HEK293T (cell line): ENCODE data around the gene CPLANE2.

Source experiments
- ARNT ChIP-seq: fragments of 450-650 bp; IDR thresholded peaks from 2 replicates; pipeline ENCODE4 v1.6.1; 2017; ENCODE audit warnings: mild to moderate bottlenecking
- BHLHE40 ChIP-seq: fragments of 450-650 bp; IDR thresholded peaks from 2 replicates; pipeline ENCODE4 v1.6.1; 2016; ENCODE audit warnings: mild to moderate bottlenecking, moderate library complexity, borderline replicate concordance
- FOXA1 ChIP-seq: fragments of 450-650 bp; IDR thresholded peaks from 2 replicates; pipeline ENCODE4 v1.6.1; 2016; ENCODE audit warnings: mild to moderate bottlenecking
- FOXK2 ChIP-seq: fragments of 450-650 bp; IDR thresholded peaks from 2 replicates; pipeline ENCODE4 v1.6.1; 2016; ENCODE audit warnings: mild to moderate bottlenecking
- FOXM1 ChIP-seq: fragments of 450-650 bp; IDR thresholded peaks from 2 replicates; pipeline ENCODE4 v1.6.1; 2017; ENCODE audit warnings: mild to moderate bottlenecking, borderline replicate concordance
- HDGF ChIP-seq: fragments of 450-650 bp; IDR thresholded peaks from 2 replicates; pipeline ENCODE4 v1.6.1; 2017; ENCODE audit warnings: antibody characterized with exemption, borderline replicate concordance
- L3MBTL2 ChIP-seq: fragments of 450-650 bp; conservative IDR thresholded peaks from 2 replicates; pipeline ENCODE4 v1.6.1; 2016; ENCODE audit warnings: mild to moderate bottlenecking
- LEF1 ChIP-seq: fragments of 450-650 bp; IDR thresholded peaks from 2 replicates; pipeline ENCODE4 v1.6.1; 2017; ENCODE audit warnings: mild to moderate bottlenecking, borderline replicate concordance
- NFRKB ChIP-seq: fragments of 450-650 bp; IDR thresholded peaks from 2 replicates; pipeline ENCODE4 v1.6.1; 2016; ENCODE audit warnings: mild to moderate bottlenecking, moderate library complexity
- PKNOX1 ChIP-seq: fragments of 450-650 bp; IDR thresholded peaks from 2 replicates; pipeline ENCODE4 v1.6.1; 2016
- SUZ12 ChIP-seq: fragments of 450-650 bp; IDR thresholded peaks from 2 replicates; pipeline ENCODE4 v1.6.1; 2016; ENCODE audit warnings: mild to moderate bottlenecking
- TARDBP ChIP-seq: fragments of 450-650 bp; IDR thresholded peaks from 2 replicates; pipeline ENCODE4 v1.6.1; 2016

- TF ChIP-seq L3MBTL2 (no peak), NFRKB (no peak), HDGF (no peak), BHLHE40 (no peak), ARNT (no peak), TARDBP (no peak), LEF1 (no peak), SUZ12 (no peak), FOXA1 (no peak), PKNOX1 (no peak), FOXK2 (no peak), FOXM1 (no peak)
These were observed 8.7 kb upstream of the CPLANE2 start for GRCh38 chr1:16245476-16246196.
